Stimulated activated CD4-positive, alpha-beta T cell treated with anti-CD3 and anti-CD28 coated beads, Interleukin-4, amount 100 ng/mL, for 4 hours (primary cell): ENCODE data around the gene PBX1.

Source experiments
- DNase-seq, 2 experiments: peaks; one replicate each; pipeline ENCODE4 v3.0.0-alpha.2; 2020

The PBX1 gene

GRCh38 chr1:164767752-164768402 lies 208.9 kb downstream of the PBX1 start:
- no peak for DNase-seq

DNA sequence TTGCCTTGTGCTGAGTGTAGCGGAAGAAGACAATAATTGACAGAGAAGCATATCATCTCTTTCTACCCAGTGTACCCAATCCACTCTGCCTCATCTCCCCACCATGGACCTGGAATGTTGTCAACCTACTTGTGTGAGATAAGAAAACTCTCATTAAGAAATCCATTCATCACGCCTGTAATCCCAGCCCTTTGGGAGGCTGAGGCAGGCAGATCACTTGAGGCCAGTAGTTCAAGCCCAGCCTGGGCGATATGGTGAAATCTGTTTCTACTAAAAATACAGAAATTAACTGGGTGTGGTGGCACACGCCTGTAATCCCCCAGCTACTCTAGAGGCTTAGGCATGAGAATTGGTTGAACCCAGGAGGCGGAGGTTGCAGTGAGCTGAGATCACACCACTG lies 209.6 kb downstream of the PBX1 start:
- no peak for DNase-seq

GRCh38 chr1:164769486-164770130 lies 210.6 kb downstream of the PBX1 start:
- DNase-seq, result no peak

DNA sequence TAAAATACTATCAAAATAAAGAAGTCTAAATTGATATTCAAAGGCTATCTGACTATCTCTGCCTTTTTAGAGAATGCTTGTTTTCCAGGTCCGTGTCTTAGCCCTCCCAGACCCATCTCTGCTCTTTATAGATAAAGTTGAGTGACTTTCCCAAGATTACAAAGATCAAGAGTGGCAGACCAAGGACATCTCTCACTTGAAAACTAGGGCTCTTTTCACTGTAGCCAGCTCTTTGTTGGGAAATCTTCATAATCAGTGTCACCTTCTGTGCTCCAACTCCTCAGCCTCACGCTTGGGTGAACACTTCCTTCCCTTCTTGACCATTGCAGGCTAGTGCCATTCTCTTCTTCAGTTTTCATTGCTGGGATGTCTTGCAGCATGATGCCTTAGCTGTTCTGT lies 211.1 kb downstream of the PBX1 start:
- DNase-seq, result no peak

- no peak for DNase-seq
Observed at GRCh38 chr1:164771041-164771618, 212.1 kb downstream of the PBX1 start.

- DNase-seq, result no peak
Observed at GRCh38 chr1:164771619-164772361, 212.8 kb downstream of the PBX1 start.

DNA sequence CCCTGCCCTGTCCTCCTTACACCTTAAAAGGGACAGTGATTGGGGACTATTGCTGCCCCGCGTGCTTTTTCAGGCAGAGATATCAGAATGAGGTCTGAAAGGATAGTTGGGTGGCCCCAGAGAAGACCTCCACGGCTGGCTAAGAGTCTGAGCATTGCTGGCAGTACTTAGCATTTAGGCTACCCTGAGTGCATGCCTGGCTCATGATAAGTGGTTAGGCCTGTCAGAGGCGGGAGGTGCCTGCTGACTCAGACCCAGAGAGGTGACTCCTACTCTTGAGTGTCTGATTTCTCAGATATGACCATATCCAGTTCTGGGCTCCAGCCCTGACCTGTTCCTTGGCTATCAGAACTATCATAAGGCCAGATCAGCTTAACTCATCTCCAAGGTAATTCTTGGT lies 213.7 kb downstream of the PBX1 start:
- DNase-seq, result no peak

- DNase-seq, result no peak
Observed at GRCh38 chr1:164773102-164773501, 214.1 kb downstream of the PBX1 start.

- DNase-seq, result no peak
Observed at GRCh38 chr1:164774413-164774812, 215.4 kb downstream of the PBX1 start.

GRCh38 chr1:164774819-164775654 lies 216.1 kb downstream of the PBX1 start:
- no peak for DNase-seq

DNA sequence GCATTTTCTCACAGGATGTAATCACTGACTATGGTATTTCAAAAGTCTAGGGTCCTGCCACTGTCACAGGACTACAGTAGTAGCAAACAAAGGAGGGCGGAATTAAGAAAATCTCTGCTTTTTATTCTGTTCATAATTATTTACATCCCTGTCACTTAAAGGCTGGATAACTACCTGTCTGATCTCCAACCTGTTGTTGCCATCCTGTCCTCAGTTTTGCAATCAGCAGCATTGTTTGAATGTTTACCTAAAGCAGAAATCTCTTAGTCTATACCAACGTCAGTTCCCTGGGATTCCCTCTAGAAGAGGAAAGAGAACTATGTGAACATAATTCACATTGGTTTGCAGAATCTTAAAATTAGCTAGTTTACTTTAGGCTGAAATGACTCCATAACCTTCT lies 218.5 kb downstream of the PBX1 start:
- DNase-seq, result no peak

GRCh38 chr1:164779376-164779775 lies 220.4 kb downstream of the PBX1 start:
- no peak for DNase-seq

GRCh38 chr1:164780111-164780812 lies 221.3 kb downstream of the PBX1 start:
- no peak for DNase-seq

- DNase-seq, result no peak
Observed at GRCh38 chr1:164780863-164781262, 221.9 kb downstream of the PBX1 start.

GRCh38 chr1:164781972-164782371 lies 223.0 kb downstream of the PBX1 start:
- no peak for DNase-seq

DNA sequence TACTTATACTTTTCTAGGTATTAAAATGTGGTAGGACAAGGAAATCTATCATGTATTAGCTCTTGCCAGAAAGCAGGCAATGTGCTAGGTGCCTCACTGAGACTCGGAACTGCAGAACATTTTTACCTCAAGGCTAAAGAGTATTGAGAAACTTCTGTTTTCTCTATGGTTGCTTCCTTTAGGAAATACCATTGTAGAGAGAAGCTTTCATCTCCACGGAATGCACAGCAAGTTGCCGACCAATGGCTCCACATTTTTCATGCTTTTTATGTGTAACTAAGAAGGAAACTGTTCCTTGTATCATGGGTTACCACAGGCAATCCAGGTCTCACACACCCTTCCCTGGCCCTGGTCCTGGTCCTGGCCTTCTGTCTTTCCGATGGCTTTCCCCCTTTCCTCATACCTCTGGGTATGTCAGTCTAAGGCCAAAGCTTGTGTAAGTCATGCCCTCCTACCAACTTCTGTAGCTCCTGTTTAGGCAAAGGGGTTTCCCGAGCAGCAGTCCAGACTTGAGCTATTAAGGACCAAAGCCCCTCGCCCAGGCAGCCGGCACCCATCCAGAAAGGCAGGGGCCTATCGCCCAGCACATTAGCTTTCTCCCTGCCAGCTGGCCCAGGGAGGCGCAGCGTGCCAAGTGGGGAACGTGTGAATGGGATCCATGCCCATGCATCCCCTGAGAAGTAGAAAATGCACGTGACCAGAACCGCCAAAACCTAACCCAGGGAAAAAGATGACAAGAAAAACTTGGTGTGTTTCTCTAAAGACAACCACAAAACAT lies 225.0 kb downstream of the PBX1 start:
- DNase-seq, result no peak

DNA sequence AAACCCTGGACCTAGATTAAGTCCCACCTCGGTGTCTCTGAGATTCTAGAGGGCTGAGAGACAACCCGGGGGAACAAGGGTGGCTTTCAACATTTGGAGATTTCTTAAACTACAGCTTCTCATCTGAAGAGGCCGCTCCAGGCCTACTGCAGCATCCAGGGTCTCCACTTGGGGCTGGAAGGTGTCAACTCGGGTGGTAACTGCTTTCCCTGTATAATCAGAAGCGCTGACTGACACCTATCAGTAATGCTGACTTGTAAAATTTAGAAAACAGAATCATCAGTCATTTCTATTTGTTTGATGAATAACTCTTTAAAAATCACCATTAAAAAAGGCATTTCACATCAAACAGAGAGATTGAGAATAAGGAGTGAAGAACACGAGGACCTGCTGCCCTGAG lies 226.0 kb downstream of the PBX1 start:
- DNase-seq, result no peak

DNA sequence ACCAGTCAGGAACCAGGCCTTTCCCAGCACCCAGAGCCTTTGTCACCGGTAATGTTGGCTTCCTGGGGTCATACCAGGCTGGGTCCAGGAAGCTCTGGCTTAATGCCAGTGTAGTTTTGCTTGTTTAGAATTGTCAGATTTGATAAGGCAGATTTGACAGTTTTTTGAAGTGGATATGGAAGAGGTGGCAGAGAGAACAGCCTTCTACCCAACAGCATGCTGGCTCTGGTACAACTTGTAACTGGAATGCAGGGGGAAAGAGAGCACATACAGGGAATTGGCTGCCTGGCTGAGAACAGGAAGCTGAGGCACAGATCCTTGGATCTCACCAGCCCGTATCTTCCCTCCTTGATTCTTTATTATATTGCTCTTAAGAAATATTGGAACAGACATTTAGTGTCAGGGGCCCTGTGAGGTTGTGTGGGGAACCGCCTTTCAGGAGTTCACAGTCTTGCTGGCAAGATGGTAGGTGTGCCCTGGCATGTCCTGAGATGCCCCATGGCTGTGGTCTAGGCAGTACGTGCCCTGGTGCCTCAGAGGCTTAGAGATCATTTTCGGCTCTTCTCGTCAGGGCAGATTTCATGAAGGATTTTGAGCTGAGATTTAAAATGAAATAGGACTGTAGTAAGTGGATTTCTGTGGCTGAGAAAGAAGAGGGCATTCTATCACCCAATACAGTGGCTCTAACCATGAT lies 227.0 kb downstream of the PBX1 start:
- no peak for DNase-seq

DNA sequence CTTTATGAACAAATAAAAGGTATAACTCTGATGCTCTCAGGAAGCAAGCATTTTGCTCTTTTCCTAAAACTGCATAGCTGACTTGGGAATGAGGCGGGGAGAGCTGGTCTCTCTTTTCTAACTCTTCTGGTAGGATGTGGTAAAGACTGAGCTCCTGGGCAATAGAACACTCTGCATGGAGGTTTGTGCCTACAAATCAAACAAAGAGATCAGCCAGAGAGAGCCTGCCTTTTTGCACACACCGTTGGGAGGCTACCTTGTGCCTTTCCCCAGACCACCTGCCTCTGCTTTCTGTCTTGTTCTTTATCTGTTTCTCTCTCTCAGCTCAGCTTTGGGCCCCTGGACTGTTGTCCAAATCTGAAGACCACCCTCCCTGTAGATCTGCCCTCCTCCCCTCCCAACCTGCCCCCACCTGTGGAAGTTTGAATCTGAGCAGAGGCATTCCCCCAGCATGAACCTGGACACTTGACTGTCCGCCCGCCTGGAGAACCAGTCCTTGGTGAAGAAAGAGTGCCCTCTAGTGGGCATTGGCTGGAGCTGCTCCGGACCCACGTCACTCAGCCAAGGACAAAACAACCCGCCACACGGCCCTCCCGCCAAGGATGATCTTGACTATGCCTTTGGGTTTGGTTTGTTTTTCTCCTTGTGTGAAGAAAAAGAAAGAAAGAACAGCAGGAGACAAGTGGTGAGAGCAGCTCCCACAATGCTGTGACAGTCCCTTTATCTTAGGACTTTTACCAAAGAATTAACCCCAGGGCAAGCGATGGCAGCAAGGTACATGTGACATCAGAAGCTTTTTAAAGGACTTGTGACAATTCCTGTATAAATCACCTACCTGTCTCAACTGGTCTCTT lies 228.2 kb downstream of the PBX1 start:
- peak; percentile 28 to 40 for DNase-seq

DNA sequence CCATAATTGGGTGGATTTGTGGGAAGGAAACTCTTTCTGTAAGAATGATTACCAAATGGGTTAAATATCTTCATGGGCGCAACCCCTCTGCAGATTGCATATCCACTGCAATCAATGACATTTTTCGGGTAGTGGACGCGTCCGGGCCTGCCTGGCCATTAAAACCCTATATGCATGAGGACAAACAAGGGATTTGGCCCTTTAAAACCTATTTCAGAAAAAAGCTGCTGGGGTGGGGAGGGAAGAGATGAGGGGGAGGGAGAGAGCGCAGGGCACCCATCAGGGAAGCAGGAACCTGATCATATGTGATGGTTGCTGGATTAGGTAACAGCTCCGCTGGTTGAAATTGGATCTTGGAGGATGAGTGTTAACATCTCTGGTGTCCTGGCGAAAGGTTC lies 228.8 kb downstream of the PBX1 start:
- no peak for DNase-seq
